Neural progenitor cell (in vitro differentiated cells): ENCODE data around the gene HRCT1.

Source experiments
- EZH2 ChIP-seq: fragments of 200-600 bp; sonication (generic); IDR thresholded peaks from 2 replicates; pipeline ENCODE4 v1.6.1; 2017; ENCODE audit warnings: antibody characterized with exemption, mild to moderate bottlenecking, moderate library complexity
- EZH2phosphoT487 ChIP-seq: fragments of 200-600 bp; sonication (generic); IDR thresholded peaks from 2 replicates; pipeline ENCODE4 v1.6.1; 2017; ENCODE audit warnings: antibody characterized with exemption
- TF ChIP-seq, protein P1 (sequence below): fragments of 200-600 bp; sonication (generic); IDR thresholded peaks from 2 replicates; pipeline ENCODE4 v1.5.1; 2017; ENCODE audit warnings: antibody characterized with exemption, mild to moderate bottlenecking

DNA sequence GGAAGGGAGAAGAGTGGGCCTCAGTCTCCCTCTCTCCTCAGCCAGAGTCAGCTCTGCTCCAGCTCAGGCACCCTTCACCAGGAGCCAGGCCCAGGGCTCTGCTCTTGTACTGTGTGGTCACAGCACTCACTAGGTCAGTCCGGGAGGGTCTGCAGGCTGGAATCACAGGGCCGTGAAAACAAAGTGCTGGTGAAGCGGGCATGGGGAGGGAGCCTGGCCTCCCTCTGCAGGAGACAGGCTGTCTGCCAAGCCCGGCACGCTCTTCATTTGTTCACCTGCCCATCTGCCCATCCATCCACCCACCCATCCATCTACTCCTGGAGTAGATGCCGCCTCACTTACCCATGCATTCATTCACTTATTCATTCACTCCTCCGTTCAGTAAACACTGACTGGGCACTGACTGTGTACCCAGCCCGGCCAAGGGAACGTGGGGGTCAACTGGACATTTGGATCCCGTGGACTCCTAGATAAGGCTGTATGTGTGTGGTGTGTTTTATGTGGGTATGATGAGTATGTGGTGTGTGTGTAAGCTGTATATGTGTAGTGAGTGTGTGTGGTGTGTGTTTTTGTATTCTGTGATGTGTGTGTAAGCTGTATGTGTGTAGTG, 6.9 kb downstream of the HRCT1 start:
- TF ChIP-seq, protein P1, sequence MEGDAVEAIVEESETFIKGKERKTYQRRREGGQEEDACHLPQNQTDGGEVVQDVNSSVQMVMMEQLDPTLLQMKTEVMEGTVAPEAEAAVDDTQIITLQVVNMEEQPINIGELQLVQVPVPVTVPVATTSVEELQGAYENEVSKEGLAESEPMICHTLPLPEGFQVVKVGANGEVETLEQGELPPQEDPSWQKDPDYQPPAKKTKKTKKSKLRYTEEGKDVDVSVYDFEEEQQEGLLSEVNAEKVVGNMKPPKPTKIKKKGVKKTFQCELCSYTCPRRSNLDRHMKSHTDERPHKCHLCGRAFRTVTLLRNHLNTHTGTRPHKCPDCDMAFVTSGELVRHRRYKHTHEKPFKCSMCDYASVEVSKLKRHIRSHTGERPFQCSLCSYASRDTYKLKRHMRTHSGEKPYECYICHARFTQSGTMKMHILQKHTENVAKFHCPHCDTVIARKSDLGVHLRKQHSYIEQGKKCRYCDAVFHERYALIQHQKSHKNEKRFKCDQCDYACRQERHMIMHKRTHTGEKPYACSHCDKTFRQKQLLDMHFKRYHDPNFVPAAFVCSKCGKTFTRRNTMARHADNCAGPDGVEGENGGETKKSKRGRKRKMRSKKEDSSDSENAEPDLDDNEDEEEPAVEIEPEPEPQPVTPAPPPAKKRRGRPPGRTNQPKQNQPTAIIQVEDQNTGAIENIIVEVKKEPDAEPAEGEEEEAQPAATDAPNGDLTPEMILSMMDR = no peak
- no peak for TF ChIP-seq EZH2
- no peak for TF ChIP-seq EZH2phosphoT487
